HL-60/S4 (cell line): ENCODE measurements around the gene TPD52L1.

Experiments
- in situ Hi-C: fragments of 300-500 bp; cut with MboI; formaldehyde crosslinking; loops from 2 replicates; pipeline ENCODE4 v1.14.3; 2022; ENCODE audit warnings: low sequenced_read_pairs

Gene TPD52L1

DNA sequence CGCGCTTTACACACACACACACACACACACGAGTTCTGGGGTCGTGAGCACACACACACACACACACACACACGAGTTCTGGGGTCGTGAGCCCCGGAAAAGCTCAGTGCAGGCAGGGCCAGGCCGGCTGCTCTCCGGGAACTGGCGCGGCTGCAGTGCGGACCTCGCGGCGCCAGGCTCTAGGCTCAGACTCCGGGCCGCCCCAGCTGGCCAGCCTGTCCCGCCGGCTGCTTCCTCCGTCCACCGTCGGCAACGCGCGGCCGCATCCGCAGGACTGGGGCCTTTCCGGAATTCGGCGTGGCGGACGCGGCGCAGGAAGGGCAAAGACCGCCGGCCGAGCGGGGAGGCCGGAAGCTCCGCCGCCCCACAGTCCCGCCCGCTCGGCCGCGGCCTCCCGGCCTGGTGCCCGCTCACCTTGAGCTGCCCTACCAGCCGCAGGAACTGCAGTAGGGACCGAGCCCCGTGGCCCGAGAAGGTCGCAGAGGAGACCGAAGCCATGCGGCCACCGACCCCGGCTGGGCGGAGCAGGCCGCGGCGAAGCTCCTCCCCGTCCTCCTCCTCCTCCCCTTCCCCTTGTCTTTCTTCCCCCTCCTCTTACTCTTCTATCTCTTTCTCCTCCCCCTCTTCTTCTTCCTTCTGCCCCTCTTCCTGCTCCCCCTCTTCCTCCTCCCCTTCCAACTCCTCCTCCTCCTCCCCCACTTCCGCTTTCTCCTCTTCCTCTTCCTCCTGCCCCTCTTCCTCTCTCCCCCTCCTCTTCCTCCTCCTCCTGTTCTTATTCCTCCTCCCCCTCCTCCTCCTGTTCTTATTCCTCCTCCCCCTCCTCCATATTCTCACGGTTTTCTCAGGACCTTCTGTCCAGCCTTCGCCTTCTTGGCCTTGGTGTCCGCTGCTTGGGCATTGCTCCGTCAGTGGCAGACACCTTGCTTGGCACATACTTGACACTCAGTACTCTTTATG is 148.1 kb downstream of the TPD52L1 start, which contains the start of gene HDDC2:
Gene HDDC2, minus strand, starts transcription at position 533 of the 957 bp plus-strand sequence. Its CDS starts 35 bp downstream, at position 498.
- in situ Hi-C loops = no loop called here

DNA sequence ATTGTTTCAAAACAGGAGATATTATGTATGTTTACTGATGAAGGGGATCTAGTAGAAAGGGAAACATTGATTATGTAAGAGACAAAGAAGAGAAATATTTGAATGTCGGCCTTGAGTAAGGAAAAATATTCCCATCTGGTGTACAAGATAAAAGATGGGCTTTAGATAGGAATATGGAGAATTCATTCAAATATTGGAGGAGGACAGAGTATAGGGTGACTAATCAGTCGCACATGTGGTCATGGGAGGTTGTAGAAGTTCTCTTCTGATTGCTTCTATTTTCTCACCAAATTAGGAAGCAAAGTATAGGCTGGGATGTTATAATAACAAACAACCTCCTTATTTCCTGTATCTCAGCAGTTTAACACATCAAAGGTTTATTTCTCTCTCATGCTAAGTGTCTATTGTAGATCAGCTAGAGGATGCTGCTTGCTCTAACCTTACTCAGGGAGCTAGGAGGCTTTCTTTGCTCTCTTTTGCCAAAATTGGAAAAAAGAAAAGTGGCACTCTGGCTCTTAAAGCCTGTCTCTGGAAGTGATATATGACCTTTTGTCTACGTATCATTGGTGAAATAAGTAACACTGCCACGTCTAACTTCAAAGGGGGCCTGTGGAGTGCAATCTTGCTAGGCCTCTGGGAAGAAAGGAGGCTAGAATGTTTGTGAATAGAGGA is 149.4 kb downstream of the TPD52L1 start:
- in situ Hi-C loops = no loop called here

DNA sequence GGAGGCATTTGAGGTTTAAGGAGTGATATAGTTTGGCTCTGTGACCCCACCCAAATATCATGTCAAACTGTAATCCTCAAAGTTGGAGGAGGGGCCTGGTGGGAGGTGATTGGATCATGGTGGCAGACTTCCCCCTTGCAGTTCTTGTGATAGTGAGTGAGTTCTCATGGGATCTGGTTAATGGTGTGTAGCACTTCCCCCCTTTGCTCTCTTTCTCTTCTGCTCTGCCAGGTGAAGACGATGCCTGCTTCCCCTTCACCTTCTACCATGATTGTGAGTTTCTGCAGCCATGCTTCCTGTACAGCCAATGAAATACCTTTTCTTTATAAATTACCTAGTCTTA is 149.9 kb downstream of the TPD52L1 start:
- in situ Hi-C loops = no loop called here

DNA sequence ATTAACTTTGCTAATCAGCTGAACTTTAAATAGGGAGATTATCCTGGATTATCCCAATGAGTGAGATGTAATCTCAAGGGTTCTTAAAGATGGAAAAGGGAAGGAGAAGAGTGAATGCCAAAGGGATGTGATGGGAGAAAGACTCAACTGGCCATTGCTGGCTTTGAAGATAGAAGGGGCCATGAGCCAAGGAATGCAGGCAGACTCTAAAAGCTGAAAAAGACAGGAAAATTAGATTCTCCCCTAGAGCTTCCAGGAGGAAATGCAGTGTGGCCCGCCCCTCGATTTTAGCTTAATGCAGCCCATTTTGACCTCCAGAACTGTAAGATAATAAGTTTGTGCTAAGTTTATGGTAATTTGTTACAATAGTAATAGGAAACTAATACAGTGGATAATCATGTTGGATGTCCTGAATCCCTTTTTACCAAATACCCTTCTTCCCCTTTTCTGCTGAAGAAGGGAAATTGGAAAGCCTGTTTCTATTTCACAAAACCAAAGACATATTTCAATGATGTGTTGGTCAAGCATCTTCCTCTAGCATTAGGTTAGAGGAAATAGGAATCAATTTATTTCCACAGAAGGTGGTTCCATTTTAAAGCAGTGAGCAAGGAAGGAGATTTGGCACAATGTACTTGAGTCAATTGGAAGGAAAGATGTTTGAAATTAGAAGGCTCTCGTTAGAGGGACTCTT is 151.5 kb downstream of the TPD52L1 start:
- in situ Hi-C loops = no loop called here

DNA sequence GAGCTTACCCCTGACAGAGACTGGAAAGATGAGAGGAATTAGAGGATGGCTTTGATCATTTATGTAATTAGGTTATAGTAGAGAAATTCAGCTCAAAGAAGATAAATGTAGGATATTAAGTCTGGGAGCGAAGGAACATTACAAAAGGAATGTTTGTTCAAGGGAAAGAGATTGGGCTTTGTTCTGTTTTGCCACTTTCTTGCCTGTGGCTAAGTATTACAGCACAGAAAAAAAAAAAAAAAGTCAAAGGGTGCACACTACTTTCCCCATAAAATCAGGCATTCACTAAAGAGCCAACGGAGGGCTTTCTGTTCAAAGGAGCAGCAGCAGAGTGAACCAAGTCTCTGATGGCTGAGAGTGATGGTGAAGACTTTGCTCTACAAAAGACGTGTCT is 153.2 kb downstream of the TPD52L1 start:
- in situ Hi-C loops = no loop called here

DNA sequence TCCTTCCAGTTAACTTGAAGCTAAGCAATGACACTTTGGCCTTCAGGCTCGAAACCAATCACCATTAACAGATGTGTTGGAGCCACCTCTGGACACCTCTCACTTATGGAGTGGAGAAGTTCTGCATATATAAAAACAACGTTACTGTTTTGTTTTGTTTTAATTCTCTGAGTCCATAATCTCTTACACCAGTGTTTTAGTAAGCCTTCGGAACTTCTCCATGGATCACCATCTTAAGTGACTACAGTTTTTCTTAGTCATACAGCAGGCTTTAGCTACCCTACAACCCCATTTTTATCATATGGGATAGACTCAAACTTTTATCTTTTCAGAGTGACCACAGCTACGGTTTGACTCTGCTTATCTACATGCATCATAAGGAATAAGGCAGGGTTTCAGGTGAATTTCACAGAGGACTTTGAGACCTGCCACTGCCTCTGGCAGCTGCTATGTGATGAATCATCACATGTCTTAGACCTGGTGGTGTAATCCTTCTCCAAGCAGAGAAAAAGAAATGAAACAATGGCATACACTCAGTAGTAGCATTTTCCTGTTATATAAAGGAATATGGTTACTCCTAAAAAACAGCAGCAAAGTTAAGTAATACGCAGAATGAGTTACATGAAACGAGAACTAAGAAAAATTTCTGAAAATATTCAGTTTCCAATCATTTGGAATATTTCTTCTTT is 153.7 kb downstream of the TPD52L1 start:
- in situ Hi-C loops = no loop called here

DNA sequence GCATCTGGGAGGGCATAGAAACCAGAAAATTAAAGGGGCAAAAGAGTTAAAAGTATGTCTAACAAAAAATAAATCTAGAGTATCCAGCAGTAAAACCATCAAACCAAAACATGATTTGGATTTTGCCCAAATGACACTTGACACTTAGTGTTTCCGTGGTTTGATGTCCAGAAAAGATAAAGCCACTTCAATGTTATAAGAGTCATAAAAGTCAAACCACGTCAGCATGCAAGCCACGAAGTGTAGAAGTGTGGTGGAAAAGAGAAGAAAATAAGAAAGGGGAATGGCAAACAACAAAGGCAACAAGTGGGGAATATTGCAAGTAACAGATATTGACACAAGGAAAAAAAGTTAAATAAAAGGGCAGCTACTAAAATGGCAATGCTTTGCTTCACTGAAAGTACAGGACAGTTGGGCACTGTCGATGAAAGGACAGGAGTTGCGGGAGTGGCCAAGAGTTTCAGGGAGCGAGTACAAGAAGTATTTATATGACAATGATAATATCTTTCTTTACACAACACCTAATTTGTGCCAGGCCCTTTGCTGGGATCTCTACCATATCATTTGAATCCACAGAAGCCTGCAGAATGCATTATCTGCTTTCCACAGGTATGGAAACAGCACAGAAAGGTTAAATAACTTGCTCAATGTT is 154.5 kb downstream of the TPD52L1 start:
- in situ Hi-C loops = no loop called here

DNA sequence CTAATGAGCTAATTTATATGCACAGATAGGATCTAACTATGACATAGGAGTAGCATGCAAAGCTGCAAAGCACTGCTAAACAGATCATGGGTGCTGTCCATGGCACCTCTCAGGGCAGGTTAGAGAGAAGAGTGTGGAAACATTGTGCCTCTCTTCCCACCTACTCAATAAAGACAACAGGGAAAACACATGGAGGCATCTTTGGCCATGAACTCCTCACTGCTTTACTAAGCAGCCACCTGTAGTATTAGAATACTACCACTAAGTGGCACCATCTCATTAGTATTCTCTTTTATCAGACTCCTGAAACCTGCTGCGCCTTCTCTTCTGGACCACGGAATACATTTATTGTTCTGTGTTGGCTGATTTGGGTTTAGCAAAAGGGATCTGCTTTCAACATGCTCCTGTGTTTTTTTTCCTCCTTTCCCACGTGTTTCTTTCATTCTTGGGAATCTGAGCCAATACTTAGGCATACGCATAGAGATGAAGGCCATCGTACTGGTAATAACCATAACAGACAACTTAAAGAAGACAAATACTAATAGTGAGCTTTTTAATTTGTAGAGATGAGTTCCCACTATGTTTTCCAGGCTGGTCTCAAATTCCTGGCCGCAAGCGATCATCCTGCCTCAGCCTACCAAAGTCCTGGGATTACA is 157.5 kb downstream of the TPD52L1 start:
- in situ Hi-C loops = loop anchor here (5.0 to 10.0 kb wide), 2 partner anchors 451 to 664 kb away; no protein-coding TSS in a partner anchor

DNA sequence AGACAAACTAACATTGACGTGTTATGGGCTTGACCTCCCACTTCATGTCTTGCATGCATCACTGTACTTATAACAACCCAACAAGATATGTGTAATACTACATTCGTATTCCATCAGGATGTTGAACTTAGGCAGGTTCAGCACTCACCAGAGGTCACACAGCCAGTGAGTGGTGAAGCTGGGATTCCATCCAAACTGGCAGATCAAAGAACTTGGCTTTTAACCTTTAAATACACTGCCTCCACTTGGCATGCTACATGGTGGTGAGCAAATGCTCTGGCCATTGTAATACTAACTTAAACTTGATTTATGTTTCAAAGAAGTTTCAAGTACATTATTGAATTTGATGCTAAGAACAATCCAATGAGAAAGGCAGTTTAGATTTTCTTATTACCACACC is 158.9 kb downstream of the TPD52L1 start:
- in situ Hi-C loops = loop anchor here (5.0 to 10.0 kb wide), 2 partner anchors 450 to 662 kb away; no protein-coding TSS in a partner anchor

DNA sequence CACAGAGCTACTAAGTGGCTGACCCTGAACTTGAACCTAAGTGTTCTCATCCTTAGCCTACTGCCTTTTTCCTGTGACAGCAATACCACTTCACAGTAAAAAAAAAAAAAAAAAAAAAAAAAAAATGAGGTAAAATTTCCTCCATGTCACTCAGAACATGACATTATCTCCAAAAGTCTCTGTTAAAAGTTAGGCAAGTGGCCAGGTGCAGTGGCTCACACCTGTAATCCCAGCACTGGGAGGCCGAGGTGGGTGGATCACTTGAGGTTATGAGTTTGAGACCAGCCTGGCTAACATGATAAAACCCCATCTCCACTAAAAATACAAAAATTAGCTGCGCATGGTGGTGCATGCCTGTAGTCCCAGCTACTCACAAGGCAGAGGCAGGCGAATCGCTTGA is 159.4 kb downstream of the TPD52L1 start:
- in situ Hi-C loops = loop anchor here (5.0 to 10.0 kb wide), 2 partner anchors 449 to 662 kb away; no protein-coding TSS in a partner anchor
